GM15510 (cell line): ENCODE measurements around the gene CEP164.

Experiments used
- POLR2A ChIP-seq: IDR thresholded peaks from 3 replicates; pipeline ENCODE4 v1.6.1; 2011; ENCODE audit warnings: borderline replicate concordance; ENCODE audit not compliant: insufficient read length; ENCODE audit errors: extremely low read depth

The CEP164 gene

DNA sequence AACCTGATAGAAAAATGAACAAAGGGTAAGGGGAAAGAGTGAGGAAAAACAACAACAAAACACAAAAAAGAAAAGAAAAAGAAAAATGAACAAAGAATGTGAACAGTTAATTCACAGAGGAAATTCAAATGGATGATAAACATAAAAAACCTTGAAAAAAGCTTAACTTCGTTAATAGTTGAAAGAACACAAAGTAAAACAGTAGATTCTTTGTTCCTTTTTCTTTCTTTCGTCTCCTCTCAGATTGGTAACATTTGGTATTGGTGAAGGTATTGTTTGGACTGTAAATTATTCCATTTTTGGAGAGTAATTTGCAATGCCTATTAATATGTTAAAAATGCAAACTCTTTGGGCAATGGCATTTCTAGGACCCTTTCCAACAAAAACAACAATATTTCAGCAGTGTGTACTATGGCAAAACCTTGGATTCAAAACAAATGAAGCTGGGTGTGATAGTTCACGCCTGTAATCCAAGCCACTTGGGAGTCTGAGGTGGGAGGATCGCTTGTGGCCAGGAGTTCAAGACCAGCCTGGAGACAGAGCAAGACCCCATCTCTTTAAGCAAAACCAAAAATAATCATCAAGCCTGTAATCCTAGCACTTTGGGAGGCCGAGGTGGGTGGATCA lies 8.3 kb upstream of the CEP164 start:
- no peak for TF ChIP-seq POLR2A

GRCh38 chr11:117328375-117329010 lies 839 bp downstream of the CEP164 start:
- TF ChIP-seq POLR2A = no peak

DNA sequence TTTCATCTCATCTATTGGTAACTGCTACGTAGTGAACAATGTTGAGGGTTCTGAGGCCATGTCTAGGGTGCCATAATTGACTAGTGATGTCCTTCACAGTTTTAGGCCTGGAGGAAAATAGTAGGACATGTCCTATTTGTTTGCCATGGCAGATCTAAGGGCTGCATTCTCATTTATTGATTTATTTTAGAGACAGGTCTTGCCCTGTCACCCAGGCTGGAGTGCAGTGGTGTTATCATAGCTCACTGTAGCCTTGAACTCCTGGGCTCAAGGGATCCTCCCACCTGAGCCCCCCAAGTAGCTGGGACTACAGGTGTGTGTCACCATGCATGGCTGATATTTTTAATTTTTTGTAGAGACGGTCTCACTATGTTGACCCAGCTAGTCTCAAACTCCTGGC lies 5.2 kb downstream of the CEP164 start:
- TF ChIP-seq POLR2A = no peak

- no peak for TF ChIP-seq POLR2A
Observed at GRCh38 chr11:117333917-117334316, 6.3 kb downstream of the CEP164 start.

- TF ChIP-seq POLR2A = no peak
Observed at GRCh38 chr11:117334896-117335295, 7.2 kb downstream of the CEP164 start.

DNA sequence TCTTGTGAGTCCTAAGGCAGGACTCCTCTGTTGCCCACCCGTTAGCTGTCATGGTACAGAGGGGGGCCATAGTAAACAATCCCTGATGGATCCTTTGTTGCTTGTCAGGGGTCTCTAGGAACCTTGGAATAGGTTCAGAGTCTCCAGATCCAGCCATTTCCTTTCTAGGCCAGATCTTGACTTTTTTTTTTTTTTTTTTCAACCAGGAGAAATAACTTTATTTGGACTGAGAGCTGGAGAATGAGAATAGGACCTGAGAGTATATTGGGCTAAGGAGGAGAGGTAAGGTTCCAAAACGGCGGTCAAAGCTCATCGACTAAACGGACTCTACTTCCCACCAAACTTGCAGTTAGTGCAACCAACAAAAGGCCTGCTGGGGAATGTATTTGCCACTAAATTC lies 7.7 kb downstream of the CEP164 start:
- no peak for TF ChIP-seq POLR2A

- TF ChIP-seq POLR2A = no peak
Observed at GRCh38 chr11:117337076-117337475, 9.4 kb downstream of the CEP164 start.

- no peak for TF ChIP-seq POLR2A
Observed at GRCh38 chr11:117345039-117345438, 17.4 kb downstream of the CEP164 start.

DNA sequence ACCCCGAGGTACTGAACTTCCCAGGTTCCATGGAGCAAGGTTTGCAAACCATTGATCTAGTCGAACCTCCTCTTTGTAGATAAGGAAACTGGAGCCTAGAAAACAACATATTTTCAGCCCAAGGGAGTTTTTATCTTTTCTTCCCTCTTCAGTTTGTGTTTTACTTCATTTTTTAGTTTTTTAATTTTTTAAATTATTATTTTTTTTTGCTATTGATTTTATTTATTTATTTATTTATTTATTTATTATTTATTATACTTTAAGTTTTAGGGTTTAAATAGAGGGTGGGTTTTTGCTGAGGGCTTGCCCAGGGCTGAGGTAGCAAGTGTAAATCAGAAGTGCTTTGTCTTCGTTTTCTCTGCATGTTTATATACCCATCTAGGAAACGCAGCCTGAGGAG lies 26.9 kb downstream of the CEP164 start:
- no peak for TF ChIP-seq POLR2A

DNA sequence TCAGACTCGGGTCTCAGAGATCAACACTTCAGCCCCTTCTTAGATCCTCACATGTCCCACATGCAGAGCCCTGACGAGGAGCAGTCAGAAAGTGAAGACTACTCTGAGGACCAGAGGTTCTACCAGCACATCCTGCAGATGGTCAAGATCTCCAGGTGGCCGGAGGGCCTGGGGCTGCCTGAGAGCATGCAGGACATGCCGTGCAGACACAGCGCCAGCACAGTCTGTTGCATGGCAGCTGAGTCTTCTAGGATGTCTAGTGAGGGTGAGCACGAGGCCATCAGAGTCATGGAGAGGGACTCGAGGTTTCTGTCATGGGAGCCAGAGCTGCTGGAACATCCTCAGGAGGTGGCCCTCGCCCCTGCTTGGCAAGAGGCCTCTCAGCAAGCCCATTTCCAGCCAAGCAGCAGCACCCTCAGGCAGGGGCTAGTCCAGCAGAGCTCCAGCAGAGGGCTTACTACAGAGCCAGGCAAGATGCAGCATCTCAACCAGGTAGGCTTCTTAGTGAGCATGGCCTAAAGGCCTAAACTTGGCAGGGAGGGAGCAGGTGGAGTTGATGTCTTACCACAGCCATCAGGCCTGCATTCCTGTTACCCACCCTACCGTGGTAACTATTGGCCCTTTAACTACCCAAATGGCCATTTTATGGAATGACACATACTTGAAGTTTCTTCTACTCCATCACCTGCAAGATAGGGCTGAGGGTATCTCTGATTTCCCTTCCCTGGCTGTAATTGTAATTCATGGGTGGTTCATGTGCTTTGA lies 28.7 kb downstream of the CEP164 start:
- no peak for TF ChIP-seq POLR2A

- no peak for TF ChIP-seq POLR2A
Observed at GRCh38 chr11:117361432-117361831, 33.8 kb downstream of the CEP164 start.

DNA sequence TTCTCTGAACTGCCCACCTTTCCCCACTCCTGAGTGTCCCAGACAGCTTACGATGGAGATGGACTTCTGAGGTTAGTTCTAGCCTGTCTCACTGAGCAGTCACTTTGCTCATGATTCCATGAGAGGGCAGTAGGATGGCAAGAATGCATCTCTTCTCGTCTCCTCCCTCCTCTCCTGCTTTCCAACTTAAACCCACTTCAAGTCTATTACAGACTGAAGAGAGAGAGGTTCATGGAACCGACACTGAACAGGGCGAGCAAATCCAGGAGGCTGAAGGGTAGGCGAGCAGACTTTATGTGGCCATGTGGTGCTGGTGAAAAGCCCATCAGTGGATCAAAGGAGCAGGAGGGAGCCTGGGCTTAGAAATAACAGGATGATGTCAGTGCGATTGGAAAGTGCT lies 38.6 kb downstream of the CEP164 start:
- no peak for TF ChIP-seq POLR2A

DNA sequence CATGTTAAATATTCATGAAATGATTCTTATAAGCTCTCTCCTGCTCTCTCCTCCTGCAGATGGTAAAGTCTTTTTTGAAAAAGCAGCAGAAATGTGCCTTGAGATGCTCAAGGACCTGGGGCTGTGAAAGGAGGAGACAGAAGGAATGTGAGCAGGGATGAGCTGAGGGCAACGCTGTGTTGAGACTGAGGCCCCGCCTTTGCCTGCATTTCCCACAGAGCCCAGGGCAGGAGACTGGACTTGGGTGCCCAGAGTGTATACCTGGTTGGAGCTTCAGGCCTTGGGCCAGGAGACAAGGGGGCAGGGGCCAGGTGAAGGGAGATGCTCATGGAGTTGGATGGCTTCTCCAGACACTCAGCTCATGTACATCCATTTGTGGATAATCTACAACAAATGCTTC lies 39.2 kb downstream of the CEP164 start:
- TF ChIP-seq POLR2A = no peak

DNA sequence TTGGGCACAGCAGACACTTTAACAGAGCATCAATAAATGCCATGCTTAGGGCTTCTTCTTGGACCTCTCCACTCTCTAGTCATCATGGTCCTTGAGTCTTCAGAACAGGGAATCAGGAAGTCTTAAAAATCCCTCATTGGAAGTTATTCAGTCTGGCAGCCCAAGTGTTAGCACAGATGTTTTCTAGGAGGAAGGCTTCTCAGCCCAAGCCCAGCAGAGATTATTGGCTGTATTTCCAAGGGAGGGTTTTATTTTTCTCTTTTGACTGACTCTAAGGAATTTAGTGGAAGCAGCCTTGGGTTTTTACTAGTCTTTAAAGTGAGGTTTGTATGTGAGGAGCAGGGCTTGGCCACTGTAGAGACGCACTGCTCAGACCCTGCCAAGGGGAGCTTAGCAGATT lies 41.9 kb downstream of the CEP164 start:
- TF ChIP-seq POLR2A = no peak

DNA sequence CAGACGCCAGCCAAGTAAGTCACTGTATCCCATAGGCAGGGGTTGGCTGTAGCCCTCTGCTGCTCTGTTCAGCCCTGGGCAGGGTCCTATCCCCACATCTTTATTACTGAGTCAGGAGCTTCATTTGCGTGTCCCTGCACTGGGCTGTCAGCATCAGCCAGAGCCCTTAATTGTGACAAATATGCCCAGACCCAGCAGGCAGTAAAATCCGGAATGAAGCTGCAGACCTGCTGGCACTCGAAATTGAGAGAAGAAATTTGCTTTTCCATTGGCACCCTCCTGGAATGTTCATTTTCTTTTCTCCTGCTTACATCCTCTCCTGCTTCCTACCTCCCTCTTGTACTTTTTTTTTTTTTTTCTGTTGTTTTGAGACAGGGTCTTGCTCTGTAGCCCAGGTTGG lies 43.8 kb downstream of the CEP164 start:
- no peak for TF ChIP-seq POLR2A
